Immature natural killer cell (primary cell): Measurements from ENCODE around the gene CKAP4. TPM values are rescaled to one million over a fixed set of nuclear protein-coding genes. Genes with fewer than 3 reads are reported as not detected.

ENCODE experiments used
- DNase-seq, 3 donors: peaks; one replicate each; pipeline ENCODE4 v3.0.0; 2022; ENCODE audit warnings: mixed read lengths in 1 of 3
- H3K27ac Mint-ChIP-seq, 6 donors: one replicate each; pipeline ENCODE4 v1.8.0; 2020; ENCODE audit warnings: mixed read lengths in 6 of 6, mild to moderate bottlenecking in 5 of 6, inconsistent platforms in 4 of 6, moderate library complexity in 3 of 6
- H3K27me3 Mint-ChIP-seq, 3 donors: one replicate each; pipeline ENCODE4 v1.8.0; 2020 to 2021; ENCODE audit warnings: low read depth in 3 of 3, mild to moderate bottlenecking in 3 of 3, mixed read lengths in 3 of 3, moderate library complexity in 3 of 3, inconsistent platforms in 1 of 3
- H3K36me3 Mint-ChIP-seq, 3 donors: one replicate each; pipeline ENCODE4 v1.8.0; 2020; ENCODE audit warnings: mixed read lengths in 3 of 3, inconsistent platforms in 2 of 3, mild to moderate bottlenecking in 2 of 3
- H3K4me1 Mint-ChIP-seq, 2 donors: one replicate each; pipeline ENCODE4 v1.8.0; 2020; ENCODE audit warnings: inconsistent platforms in 2 of 2, mild to moderate bottlenecking in 2 of 2, mixed read lengths in 2 of 2, moderate library complexity in 1 of 2
- H3K4me3 Mint-ChIP-seq, 5 donors: one replicate each; pipeline ENCODE4 v1.8.0; 2020; ENCODE audit warnings: mild to moderate bottlenecking in 5 of 5, mixed read lengths in 5 of 5, inconsistent platforms in 3 of 5, moderate library complexity in 3 of 5
- H3K9me3 Mint-ChIP-seq, 6 donors: one replicate each; pipeline ENCODE4 v1.8.0; 2020; ENCODE audit warnings: mild to moderate bottlenecking in 6 of 6, mixed read lengths in 6 of 6, inconsistent platforms in 4 of 6, moderate library complexity in 3 of 6
- polyA plus RNA-seq, 3 donors: library from polyadenylated mRNA; unstranded; fragments of 300-500 nt; fragmentation: Illumina TruSeq; gene quantifications; one replicate each; pipeline ENCODE4 v1.2.3, GENCODE V29; 2021

The CKAP4 gene
- polyA plus RNA-seq, 3 donors from 2014 or later, result 0.65 to 2.7 (median 1.0) TPM

DNA sequence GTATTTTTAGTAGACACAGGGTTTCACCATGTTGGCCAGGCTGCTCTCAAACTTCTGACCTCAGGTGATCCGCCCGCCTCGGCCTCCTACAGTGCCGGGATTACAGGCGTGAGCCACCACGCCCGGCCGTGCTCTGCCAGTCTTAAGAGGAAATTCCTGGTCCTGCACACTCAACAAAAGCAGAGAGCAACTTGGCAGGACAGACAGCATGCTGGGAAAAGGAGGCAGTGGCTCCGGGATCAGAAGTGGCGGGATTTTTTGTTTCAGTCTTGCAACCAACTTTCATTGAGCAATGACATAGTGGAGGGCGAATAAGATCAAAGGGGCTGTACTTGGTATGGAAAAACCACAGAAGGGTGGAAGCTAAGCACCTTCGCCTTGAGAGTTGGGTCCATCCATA is 2.1 kb downstream of the CKAP4 start:
- Mint-ChIP-seq H3K36me3 (no peaks in the 10 kb centered on the region), H3K9me3 (no peaks in the 10 kb centered on the region), H3K4me1 (peaks cover 15 to 19% of the 10 kb centered on the region in 2 donors), H3K27ac (peak overlapping the region in 1 of 6 donors; percentile 24), H3K27me3 (peaks cover 4 to 8% (median 4%) of the 10 kb centered on the region in 3 donors), H3K4me3 (peak overlapping the region in 3 of 5 donors; percentile 25 to 81 (median 53))
- no peak for DNase-seq

GRCh38 chr12:106243620-106244019 is 4.2 kb downstream of the CKAP4 start:
- Mint-ChIP-seq H3K4me3 (no peak overlapping the region), H3K27ac (no peak overlapping the region), H3K9me3 (no peaks in the 10 kb centered on the region), H3K4me1 (peaks cover 8 to 13% of the 10 kb centered on the region in 2 donors), H3K27me3 (peaks cover 0 to 4% (median 2%) of the 10 kb centered on the region in 3 donors), H3K36me3 (no peaks in the 10 kb centered on the region)
- no peak for DNase-seq

DNA sequence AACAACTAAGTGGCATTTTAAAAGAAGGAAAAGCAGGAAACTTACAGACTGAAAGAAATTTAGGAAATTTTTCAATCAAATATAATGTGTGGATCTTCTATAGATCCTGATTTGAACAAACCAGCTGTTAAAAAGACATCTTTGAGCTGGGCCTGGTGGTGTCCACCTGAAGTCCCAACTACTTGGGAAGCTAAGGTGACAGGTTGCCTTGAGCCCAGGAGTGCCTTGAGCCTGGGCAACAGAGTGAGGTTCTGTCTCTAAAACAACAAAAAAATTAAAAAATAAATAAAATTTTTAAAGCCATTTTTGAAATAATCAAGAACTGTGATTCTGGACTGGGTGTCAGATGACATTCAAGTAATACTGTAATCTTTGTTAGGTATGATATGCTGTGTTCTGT is 7.0 kb downstream of the CKAP4 start:
- Mint-ChIP-seq H3K4me1 (peaks cover 2 to 3% of the 10 kb centered on the region in 2 donors), H3K9me3 (peaks cover 0 to 2% (median 0%) of the 10 kb centered on the region in 6 donors), H3K27ac (no peak overlapping the region), H3K4me3 (no peak overlapping the region), H3K36me3 (peaks cover 0 to 4% (median 0%) of the 10 kb centered on the region in 3 donors), H3K27me3 (peaks cover 0 to 6% (median 0%) of the 10 kb centered on the region in 3 donors)
- DNase-seq, result no peak

DNA sequence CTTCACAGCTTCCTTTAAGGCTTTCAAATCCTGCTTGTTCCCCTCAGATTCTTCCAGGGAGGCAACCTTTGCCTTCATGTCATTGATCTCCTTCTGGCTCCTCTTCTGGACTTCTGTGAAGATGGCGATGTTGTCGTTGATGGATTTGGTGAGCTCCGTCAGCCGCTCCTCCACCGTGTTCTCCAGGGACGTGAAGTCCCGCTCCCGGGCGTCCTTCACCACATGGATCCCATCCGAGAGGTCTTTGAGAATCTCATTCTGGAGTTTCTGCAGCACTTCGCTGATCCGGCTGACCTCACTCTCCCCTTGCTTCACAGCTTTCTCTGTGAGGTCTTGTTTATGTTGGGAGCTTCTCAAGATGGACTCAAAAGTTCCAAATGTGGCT is 7.9 kb downstream of the CKAP4 start:
- peaks cover 0 to 9% (median 1%) of the 10 kb centered on the region in 3 donors for H3K27me3 Mint-ChIP-seq
- H3K36me3 Mint-ChIP-seq, result peaks cover 0 to 4% (median 0%) of the 10 kb centered on the region in 3 donors
- no peaks in the 10 kb centered on the region for H3K4me1 Mint-ChIP-seq
- no peak overlapping the region for H3K27ac Mint-ChIP-seq
- no peak overlapping the region for H3K4me3 Mint-ChIP-seq
- no peak for DNase-seq
- peaks cover 0 to 2% (median 0%) of the 10 kb centered on the region in 6 donors for H3K9me3 Mint-ChIP-seq

GRCh38 chr12:106239241-106239950 is 8.4 kb downstream of the CKAP4 start:
- no peaks in the 10 kb centered on the region for H3K4me1 Mint-ChIP-seq
- DNase-seq, result no peak
- peaks cover 0 to 4% (median 0%) of the 10 kb centered on the region in 3 donors for H3K36me3 Mint-ChIP-seq
- peaks cover 0 to 2% (median 0%) of the 10 kb centered on the region in 6 donors for H3K9me3 Mint-ChIP-seq
- no peak overlapping the region for H3K27ac Mint-ChIP-seq
- H3K4me3 Mint-ChIP-seq, result no peak overlapping the region
- H3K27me3 Mint-ChIP-seq, result peaks cover 0 to 9% (median 1%) of the 10 kb centered on the region in 3 donors

GRCh38 chr12:106238146-106238545 is 9.7 kb downstream of the CKAP4 start:
- peaks cover 0 to 2% (median 0%) of the 10 kb centered on the region in 6 donors for H3K9me3 Mint-ChIP-seq
- H3K27ac Mint-ChIP-seq, result no peak overlapping the region
- DNase-seq, result no peak
- peaks cover 0 to 4% (median 0%) of the 10 kb centered on the region in 3 donors for H3K36me3 Mint-ChIP-seq
- peaks cover 0 to 7% (median 1%) of the 10 kb centered on the region in 3 donors for H3K27me3 Mint-ChIP-seq
- H3K4me1 Mint-ChIP-seq, result no peaks in the 10 kb centered on the region
- H3K4me3 Mint-ChIP-seq, result no peak overlapping the region

DNA sequence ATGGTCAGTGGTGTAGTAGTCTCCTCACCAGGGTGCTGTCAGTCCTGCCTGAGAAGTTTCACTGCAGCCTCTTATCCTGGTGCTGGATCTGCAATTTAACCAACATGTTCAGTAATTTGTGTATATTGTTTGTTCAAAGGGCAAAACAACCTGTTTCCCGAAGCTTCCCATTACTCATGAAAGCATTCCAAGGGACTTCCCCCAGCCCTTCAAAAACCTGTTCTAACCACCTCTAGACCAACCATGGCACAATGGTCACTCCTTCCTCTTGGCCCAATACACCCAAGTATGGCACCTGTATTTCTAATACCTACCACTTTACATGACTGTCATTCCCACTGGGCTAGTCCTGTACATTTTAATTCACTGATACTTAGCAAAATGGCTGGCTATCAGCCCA is 12.1 kb downstream of the CKAP4 start:
- H3K27me3 Mint-ChIP-seq, result peaks cover 0 to 9% (median 1%) of the 10 kb centered on the region in 3 donors
- no peak overlapping the region for H3K4me3 Mint-ChIP-seq
- H3K36me3 Mint-ChIP-seq, result peaks cover 0 to 4% (median 0%) of the 10 kb centered on the region in 3 donors
- H3K9me3 Mint-ChIP-seq, result peaks cover 0 to 2% (median 0%) of the 10 kb centered on the region in 6 donors
- H3K27ac Mint-ChIP-seq, result no peak overlapping the region
- no peaks in the 10 kb centered on the region for H3K4me1 Mint-ChIP-seq
- no peak for DNase-seq

- H3K27ac Mint-ChIP-seq, result no peak overlapping the region
- H3K27me3 Mint-ChIP-seq, result peaks cover 0 to 9% (median 4%) of the 10 kb centered on the region in 3 donors
These were observed 13.4 kb downstream of the CKAP4 start for GRCh38 chr12:106234449-106234848.

GRCh38 chr12:106233011-106233410 is 14.8 kb downstream of the CKAP4 start:
- Mint-ChIP-seq H3K9me3 (peaks cover 0 to 2% (median 0%) of the 10 kb centered on the region in 6 donors), H3K4me3 (no peak overlapping the region), H3K27me3 (peaks cover 0 to 7% (median 4%) of the 10 kb centered on the region in 3 donors), H3K27ac (no peak overlapping the region), H3K36me3 (no peaks in the 10 kb centered on the region), H3K4me1 (no peaks in the 10 kb centered on the region)
- DNase-seq, result no peak

More at GRCh38 chr12:106234449-106234848, 13.4 kb downstream of the CKAP4 start:
- no peaks in the 10 kb centered on the region for H3K4me1 Mint-ChIP-seq
- DNase-seq, result no peak
- peaks cover 0 to 4% (median 0%) of the 10 kb centered on the region in 3 donors for H3K36me3 Mint-ChIP-seq
- H3K9me3 Mint-ChIP-seq, result peaks cover 0 to 2% (median 0%) of the 10 kb centered on the region in 6 donors
- H3K4me3 Mint-ChIP-seq, result no peak overlapping the region

DNA sequence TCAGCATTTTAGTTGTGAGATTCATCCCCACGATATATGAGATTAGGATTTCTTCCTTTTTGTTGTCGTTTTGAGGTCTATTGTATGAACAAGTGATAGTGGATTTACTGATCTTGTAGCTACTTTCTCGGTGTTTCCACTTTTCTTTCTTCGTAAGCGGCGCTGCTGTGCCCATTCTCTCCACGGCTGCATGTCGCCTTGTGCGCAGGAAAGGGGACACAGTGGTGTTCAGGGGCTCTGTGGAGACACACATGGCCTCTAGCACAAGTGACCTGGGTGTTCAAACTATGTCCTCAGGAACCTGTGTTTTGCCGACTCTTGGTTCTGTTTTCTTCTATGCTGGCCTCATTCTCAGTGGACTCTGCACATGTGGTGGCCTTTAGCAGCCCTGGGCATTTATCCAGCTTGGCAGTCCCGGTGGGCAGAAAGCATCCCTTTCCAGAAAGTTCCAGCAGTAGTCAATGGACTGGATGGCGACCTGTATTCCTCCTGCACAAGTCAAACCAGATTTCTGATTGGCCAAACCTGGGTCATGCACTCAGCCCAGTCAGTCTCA is 18.7 kb downstream of the CKAP4 start:
- no peak overlapping the region for H3K27ac Mint-ChIP-seq
- no peaks in the 10 kb centered on the region for H3K36me3 Mint-ChIP-seq
- no peak overlapping the region for H3K4me3 Mint-ChIP-seq
- no peak for DNase-seq
- no peaks in the 10 kb centered on the region for H3K4me1 Mint-ChIP-seq
- H3K9me3 Mint-ChIP-seq, result no peaks in the 10 kb centered on the region
- peaks cover 2 to 4% (median 3%) of the 10 kb centered on the region in 3 donors for H3K27me3 Mint-ChIP-seq

DNA sequence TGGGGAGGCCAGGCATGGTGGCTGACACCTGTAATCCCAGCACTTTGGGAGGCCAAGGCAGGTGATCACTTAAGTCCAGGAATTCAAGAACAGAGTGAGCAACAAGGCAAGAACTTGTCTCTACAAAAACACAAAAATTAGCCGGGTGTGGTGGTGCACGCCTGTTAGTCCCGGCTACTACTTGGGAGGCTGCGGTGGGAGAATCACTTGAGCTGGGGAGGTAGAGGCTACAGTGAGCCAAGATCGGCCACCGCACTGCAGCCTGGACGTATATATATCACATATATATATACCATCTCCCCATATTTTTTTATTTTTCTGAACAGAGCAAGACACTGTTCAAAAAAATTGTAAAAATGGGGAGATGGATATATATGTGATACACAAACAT is 19.5 kb downstream of the CKAP4 start:
- no peak overlapping the region for H3K27ac Mint-ChIP-seq
- no peaks in the 10 kb centered on the region for H3K36me3 Mint-ChIP-seq
- H3K9me3 Mint-ChIP-seq, result no peaks in the 10 kb centered on the region
- DNase-seq, result no peak
- H3K27me3 Mint-ChIP-seq, result peaks cover 2 to 7% (median 3%) of the 10 kb centered on the region in 3 donors
- H3K4me3 Mint-ChIP-seq, result no peak overlapping the region
- peaks cover 0 to 2% of the 10 kb centered on the region in 2 donors for H3K4me1 Mint-ChIP-seq

GRCh38 chr12:106227641-106228319 is 20.0 kb downstream of the CKAP4 start:
- H3K27me3 Mint-ChIP-seq, result peaks cover 2 to 7% (median 3%) of the 10 kb centered on the region in 3 donors
- H3K4me3 Mint-ChIP-seq, result no peak overlapping the region
- H3K4me1 Mint-ChIP-seq, result peaks cover 0 to 2% of the 10 kb centered on the region in 2 donors
- H3K36me3 Mint-ChIP-seq, result no peaks in the 10 kb centered on the region
- DNase-seq, result no peak
- no peak overlapping the region for H3K27ac Mint-ChIP-seq
- no peaks in the 10 kb centered on the region for H3K9me3 Mint-ChIP-seq

- DNase-seq, result peak; percentile 19 to 23 (median 23)
- peaks cover 2 to 6% (median 3%) of the 10 kb centered on the region in 3 donors for H3K27me3 Mint-ChIP-seq
- no peaks in the 10 kb centered on the region for H3K36me3 Mint-ChIP-seq
- no peaks in the 10 kb centered on the region for H3K9me3 Mint-ChIP-seq
- no peak overlapping the region for H3K27ac Mint-ChIP-seq
- H3K4me1 Mint-ChIP-seq, result peaks cover 0 to 2% of the 10 kb centered on the region in 2 donors
- no peak overlapping the region for H3K4me3 Mint-ChIP-seq
These were observed 20.8 kb downstream of the CKAP4 start for GRCh38 chr12:106226884-106227640.
